Measurements from ENCODE around the gene RXRB.

- TF ChIP-seq CTCF (conservative IDR thresholded peaks at IDR 0.05 in 1 of 2, IDR thresholded peaks at IDR 0.05 in 1 of 2; ENCODE audit: low read depth in 1 of 2, low read length in 2 of 2), result no peak
- TF ChIP-seq EZH2 (IDR thresholded peaks at IDR 0.05; ENCODE audit: low read length, missing control alignments), result no peak
These were observed 30.9 kb downstream of the RXRB start for GRCh38 chr6:33169291-33170175.
